Measurements from ENCODE around the gene ATG16L1. TPM values are rescaled to one million over a fixed set of nuclear protein-coding genes. Genes with fewer than 3 reads are reported as not detected.

ATG16L1 gene
- total and polyA plus RNA-seq, 7 experiments from 2014 or later = 16.0 to 115 (median 80.9) TPM

GRCh38 chr2:233213975-233214374 is 37.5 kb upstream of the ATG16L1 start:
- peaks cover 0 to 3% (median 0%) of the 10 kb centered on the region in 3 experiments for H3K36me3 ChIP-seq (ENCODE audit: control insufficient read depth in 2 of 3, insufficient read depth in 3 of 3, low read length in 3 of 3)
- Mint-ChIP-seq H3K27ac (peak overlapping the region in 2 of 9 donors; percentile 62 to 70), H3K9me3 (peaks cover 0 to 3% (median 0%) of the 10 kb centered on the region in 11 donors), H3K36me3 (peaks cover 0 to 16% (median 5%) of the 10 kb centered on the region in 5 donors), H3K4me3 (no peak overlapping the region), H3K27me3 (no peaks in the 10 kb centered on the region), H3K4me1 (peaks cover 0 to 14% (median 5%) of the 10 kb centered on the region in 7 donors)
- H3K9me3 ChIP-seq (ENCODE audit: control insufficient read depth in 2 of 3, low read length in 3 of 3) = no peaks in the 10 kb centered on the region
- H3K4me1 ChIP-seq (ENCODE audit: control insufficient read depth in 2 of 2, insufficient read depth in 2 of 2, low read length in 2 of 2) = no peaks in the 10 kb centered on the region
- CTCF ChIA-PET = no interaction called here
- intact Hi-C loops (cut with micrococcal nuclease) = no loop called here
- H3K27ac ChIP-seq (ENCODE audit: low read depth, low read length) = no peak overlapping the region
- no peaks in the 10 kb centered on the region for H3K27me3 ChIP-seq (ENCODE audit: control insufficient read depth in 2 of 2, insufficient read depth in 2 of 2, low read length in 2 of 2)
- ATAC-seq = no peak
- DNase-seq = no peak
- no peak overlapping the region for H3K4me3 ChIP-seq (ENCODE audit: low read length)
- POLR2A ChIA-PET = interaction anchor here (0.6 kb wide), 1 partner anchor 22 kb away, joined by 4 read pairs; no protein-coding TSS in a partner anchor

DNA sequence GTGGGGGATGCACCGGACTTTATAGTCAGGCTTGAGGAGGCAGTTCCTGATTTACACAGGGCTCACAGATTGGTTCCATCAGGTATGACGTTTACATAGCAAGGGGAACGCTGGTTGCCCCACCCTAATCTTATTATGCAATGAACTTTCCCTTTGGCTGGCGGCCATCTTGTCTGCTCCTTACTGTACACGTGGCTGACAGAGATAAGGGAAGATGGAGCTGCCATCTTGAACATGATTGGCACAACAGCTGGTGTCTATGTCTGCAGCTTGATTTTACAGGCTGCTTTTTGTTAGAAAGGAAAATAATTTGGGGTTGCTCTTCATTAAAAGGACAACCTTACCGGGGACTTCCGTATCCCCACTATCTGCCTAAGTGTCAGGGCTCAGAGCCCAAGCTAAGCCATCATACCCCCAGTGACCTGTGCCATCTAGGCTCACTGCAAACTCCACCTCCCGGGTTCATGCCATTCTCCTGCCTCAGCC is 33.5 kb upstream of the ATG16L1 start:
- Mint-ChIP-seq H3K4me1 (no peaks in the 10 kb centered on the region), H3K27me3 (no peaks in the 10 kb centered on the region), H3K36me3 (peaks cover 0 to 6% (median 0%) of the 10 kb centered on the region in 5 donors), H3K27ac (no peak overlapping the region), H3K4me3 (no peak overlapping the region), H3K9me3 (peaks cover 0 to 2% (median 0%) of the 10 kb centered on the region in 11 donors)
- no peaks in the 10 kb centered on the region for H3K27me3 ChIP-seq (ENCODE audit: control insufficient read depth in 2 of 2, insufficient read depth in 2 of 2, low read length in 2 of 2)
- DNase-seq (no peak), ATAC-seq (peak; percentile 41)
- H3K4me1 ChIP-seq (ENCODE audit: control insufficient read depth in 2 of 2, insufficient read depth in 2 of 2, low read length in 2 of 2) = no peaks in the 10 kb centered on the region
- H3K27ac ChIP-seq (ENCODE audit: low read depth, low read length) = no peak overlapping the region
- POLR2A ChIA-PET = no interaction called here
- CTCF ChIA-PET = no interaction called here
- H3K9me3 ChIP-seq (ENCODE audit: control insufficient read depth in 2 of 3, low read length in 3 of 3) = no peaks in the 10 kb centered on the region
- H3K36me3 ChIP-seq (ENCODE audit: control insufficient read depth in 2 of 3, insufficient read depth in 3 of 3, low read length in 3 of 3) = no peaks in the 10 kb centered on the region
- intact Hi-C loops (cut with micrococcal nuclease) = no loop called here
- H3K4me3 ChIP-seq (ENCODE audit: low read length) = no peak overlapping the region

GRCh38 chr2:233218836-233219235 is 32.6 kb upstream of the ATG16L1 start:
- H3K9me3 Mint-ChIP-seq = peaks cover 0 to 2% (median 0%) of the 10 kb centered on the region in 11 donors
- ATAC-seq (no peak), DNase-seq (no peak)
- H3K36me3 Mint-ChIP-seq = peaks cover 0 to 3% (median 0%) of the 10 kb centered on the region in 5 donors
- Histone ChIP-seq H3K4me1 (ENCODE audit: control insufficient read depth in 2 of 2, insufficient read depth in 2 of 2, low read length in 2 of 2) (no peaks in the 10 kb centered on the region), H3K9me3 (ENCODE audit: control insufficient read depth in 2 of 3, low read length in 3 of 3) (no peaks in the 10 kb centered on the region), H3K27me3 (ENCODE audit: control insufficient read depth in 2 of 2, insufficient read depth in 2 of 2, low read length in 2 of 2) (no peaks in the 10 kb centered on the region), H3K27ac (ENCODE audit: low read depth, low read length) (no peak overlapping the region), H3K4me3 (ENCODE audit: low read length) (no peak overlapping the region), H3K36me3 (ENCODE audit: control insufficient read depth in 2 of 3, insufficient read depth in 3 of 3, low read length in 3 of 3) (no peaks in the 10 kb centered on the region)
- no peaks in the 10 kb centered on the region for H3K4me1 Mint-ChIP-seq
- H3K27ac Mint-ChIP-seq = peak overlapping the region in 4 of 9 donors; percentile 2 to 62 (median 30)
- H3K4me3 Mint-ChIP-seq = no peak overlapping the region
- intact Hi-C loops (cut with micrococcal nuclease) = no loop called here
- ChIA-PET CTCF (no interaction called here), POLR2A (no interaction called here)
- H3K27me3 Mint-ChIP-seq = no peaks in the 10 kb centered on the region

- POLR2A ChIA-PET = no interaction called here
- H3K9me3 Mint-ChIP-seq = peaks cover 0 to 2% (median 0%) of the 10 kb centered on the region in 11 donors
- no peak overlapping the region for H3K27ac Mint-ChIP-seq
- no peaks in the 10 kb centered on the region for H3K9me3 ChIP-seq (ENCODE audit: control insufficient read depth in 2 of 3, low read length in 3 of 3)
- H3K4me3 ChIP-seq (ENCODE audit: low read length) = no peak overlapping the region
- no peaks in the 10 kb centered on the region for H3K36me3 ChIP-seq (ENCODE audit: control insufficient read depth in 2 of 3, insufficient read depth in 3 of 3, low read length in 3 of 3)
- peaks cover 0 to 2% (median 0%) of the 10 kb centered on the region in 7 donors for H3K4me1 Mint-ChIP-seq
- peaks cover 0 to 2% (median 0%) of the 10 kb centered on the region in 5 donors for H3K27me3 Mint-ChIP-seq
- H3K27me3 ChIP-seq (ENCODE audit: control insufficient read depth in 2 of 2, insufficient read depth in 2 of 2, low read length in 2 of 2) = no peaks in the 10 kb centered on the region
- H3K4me1 ChIP-seq (ENCODE audit: control insufficient read depth in 2 of 2, insufficient read depth in 2 of 2, low read length in 2 of 2) = no peaks in the 10 kb centered on the region
- CTCF ChIA-PET = no interaction called here
- H3K27ac ChIP-seq (ENCODE audit: low read depth, low read length) = no peak overlapping the region
- H3K4me3 Mint-ChIP-seq = no peak overlapping the region
- intact Hi-C loops (cut with micrococcal nuclease) = no loop called here
- ATAC-seq = no peak
- H3K36me3 Mint-ChIP-seq = peaks cover 0 to 3% (median 0%) of the 10 kb centered on the region in 5 donors
- DNase-seq = no peak
Measured at GRCh38 chr2:233219848-233220247, 31.6 kb upstream of the ATG16L1 start.

DNA sequence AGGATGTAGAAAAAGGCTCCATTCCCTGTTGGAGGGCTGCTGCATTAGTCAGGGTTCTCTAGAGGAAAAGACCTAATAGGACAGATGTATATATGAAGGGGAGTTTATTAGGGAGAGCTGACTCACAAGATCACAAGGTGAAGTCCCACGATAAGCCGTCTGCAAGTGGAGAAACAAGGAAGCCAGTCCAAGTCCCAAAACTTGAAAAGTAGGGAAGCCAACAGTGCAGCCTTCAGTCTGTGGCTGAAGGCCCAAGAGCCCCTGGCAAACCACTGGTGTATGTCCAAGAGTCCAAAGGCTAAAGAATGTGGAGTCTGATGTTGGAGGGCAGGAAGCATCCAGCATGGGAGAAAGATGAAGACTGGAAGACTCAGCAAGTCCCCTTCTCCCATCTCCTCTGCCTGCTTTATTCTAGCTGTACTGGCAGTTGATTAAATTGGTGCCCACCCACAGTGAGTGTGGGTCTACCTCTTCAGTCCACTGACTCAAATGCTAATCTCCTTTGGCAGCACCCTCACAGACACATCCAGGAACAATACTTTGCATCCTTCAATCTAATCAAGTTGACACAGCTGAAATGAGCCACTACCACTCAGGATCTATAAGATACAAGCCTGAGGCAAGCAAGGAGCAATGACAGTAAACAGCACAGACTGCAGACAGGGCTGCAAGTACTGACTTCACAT is 30.0 kb upstream of the ATG16L1 start:
- H3K27me3 Mint-ChIP-seq = peaks cover 0 to 2% (median 0%) of the 10 kb centered on the region in 5 donors
- no peak overlapping the region for H3K27ac ChIP-seq (ENCODE audit: low read depth, low read length)
- no peak for DNase-seq
- H3K4me1 Mint-ChIP-seq = peaks cover 0 to 10% (median 2%) of the 10 kb centered on the region in 7 donors
- H3K4me3 Mint-ChIP-seq = no peak overlapping the region
- no peaks in the 10 kb centered on the region for H3K27me3 ChIP-seq (ENCODE audit: control insufficient read depth in 2 of 2, insufficient read depth in 2 of 2, low read length in 2 of 2)
- no peak for ATAC-seq
- peaks cover 0 to 2% (median 0%) of the 10 kb centered on the region in 11 donors for H3K9me3 Mint-ChIP-seq
- ChIA-PET POLR2A (no interaction called here), CTCF (interaction anchor here (0.6 kb wide), 1 partner anchor 443 kb away, joined by 3 read pairs; no protein-coding TSS in a partner anchor)
- H3K36me3 Mint-ChIP-seq = peaks cover 0 to 3% (median 0%) of the 10 kb centered on the region in 5 donors
- intact Hi-C loops (cut with micrococcal nuclease) = no loop called here
- no peaks in the 10 kb centered on the region for H3K36me3 ChIP-seq (ENCODE audit: control insufficient read depth in 2 of 3, insufficient read depth in 3 of 3, low read length in 3 of 3)
- H3K4me3 ChIP-seq (ENCODE audit: low read length) = no peak overlapping the region
- H3K27ac Mint-ChIP-seq = no peak overlapping the region
- H3K4me1 ChIP-seq (ENCODE audit: control insufficient read depth in 2 of 2, insufficient read depth in 2 of 2, low read length in 2 of 2) = no peaks in the 10 kb centered on the region
- H3K9me3 ChIP-seq (ENCODE audit: control insufficient read depth in 2 of 3, low read length in 3 of 3) = no peaks in the 10 kb centered on the region

GRCh38 chr2:233223059-233223894 is 28.2 kb upstream of the ATG16L1 start:
- H3K4me3 Mint-ChIP-seq = no peak overlapping the region
- H3K9me3 ChIP-seq (ENCODE audit: control insufficient read depth in 2 of 3, low read length in 3 of 3) = no peaks in the 10 kb centered on the region
- intact Hi-C loops (cut with micrococcal nuclease) = no loop called here
- DNase-seq (no peak), ATAC-seq (peak; percentile 41)
- peaks cover 0 to 2% (median 0%) of the 10 kb centered on the region in 5 donors for H3K27me3 Mint-ChIP-seq
- ChIA-PET POLR2A (no interaction called here), CTCF (no interaction called here)
- H3K4me3 ChIP-seq (ENCODE audit: low read length) = no peak overlapping the region
- no peak overlapping the region for H3K27ac ChIP-seq (ENCODE audit: low read depth, low read length)
- H3K36me3 Mint-ChIP-seq = peaks cover 0 to 4% (median 0%) of the 10 kb centered on the region in 5 donors
- H3K36me3 ChIP-seq (ENCODE audit: control insufficient read depth in 2 of 3, insufficient read depth in 3 of 3, low read length in 3 of 3) = no peaks in the 10 kb centered on the region
- H3K4me1 Mint-ChIP-seq = peaks cover 0 to 14% (median 2%) of the 10 kb centered on the region in 7 donors
- H3K27me3 ChIP-seq (ENCODE audit: control insufficient read depth in 2 of 2, insufficient read depth in 2 of 2, low read length in 2 of 2) = no peaks in the 10 kb centered on the region
- no peaks in the 10 kb centered on the region for H3K4me1 ChIP-seq (ENCODE audit: control insufficient read depth in 2 of 2, insufficient read depth in 2 of 2, low read length in 2 of 2)
- no peak overlapping the region for H3K27ac Mint-ChIP-seq
- peaks cover 0 to under 1% (median 0%) of the 10 kb centered on the region in 11 donors for H3K9me3 Mint-ChIP-seq
